Uterus (tissue), 2 donors: ENCODE data around the gene TXNIP.

ENCODE experiments used
- POLR2A ChIP-seq, 2 donors: fragments of 450-650 bp; IDR thresholded peaks; one replicate each; pipeline ENCODE4 v1.6.1; 2016; ENCODE audit warnings: antibody characterized with exemption in 2 of 2, mild to moderate bottlenecking in 1 of 2, moderate library complexity in 1 of 2
- TF ChIP-seq, protein P1 (sequence below), 4 experiments: fragments of 200-600 bp in 2 of 4; fragments of 450-650 bp in 2 of 4; sonication (generic) in 2 of 4; IDR thresholded peaks; one replicate each; pipeline ENCODE4 v1.5.1; 2016 to 2019; ENCODE audit warnings: antibody characterized with exemption in 4 of 4, mild to moderate bottlenecking in 2 of 4, moderate library complexity in 1 of 4

DNA sequence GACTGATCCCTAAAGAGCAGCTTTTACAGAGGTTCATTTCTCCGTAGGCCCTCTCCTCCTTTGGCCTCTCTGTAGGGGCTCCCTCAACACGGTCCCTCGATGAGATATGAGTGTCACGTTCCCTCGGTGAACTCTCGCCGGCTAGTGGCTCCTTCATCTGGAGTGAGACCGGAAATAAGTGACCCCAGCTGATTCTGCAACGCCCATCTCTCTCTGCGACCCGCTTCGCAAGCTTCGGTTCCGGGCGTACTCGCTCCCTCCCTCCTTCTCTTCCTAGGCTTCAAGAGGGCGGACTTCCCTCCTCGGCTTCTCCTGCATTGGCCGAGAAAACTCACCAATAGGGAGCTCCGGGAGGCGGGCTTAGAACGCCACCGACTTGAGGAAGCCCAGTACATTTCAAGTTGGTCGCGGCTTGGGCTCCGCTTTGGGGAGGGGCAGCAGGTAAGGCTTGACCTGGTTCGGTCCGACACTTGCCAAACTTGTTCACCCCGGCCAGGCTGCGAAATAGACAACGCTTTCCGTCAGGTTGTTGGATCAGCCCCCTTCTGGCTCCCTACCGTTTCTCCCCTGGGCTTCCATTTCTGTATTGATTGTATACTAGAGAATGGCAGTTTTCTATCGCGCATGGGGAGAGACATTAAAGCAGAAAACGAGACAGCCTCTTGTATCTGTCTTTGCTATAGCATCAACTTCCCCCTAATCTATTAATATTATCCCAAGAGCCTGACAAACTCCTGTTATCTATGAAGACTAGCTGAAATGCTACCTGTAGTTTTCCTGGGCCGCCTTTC, 31.9 kb downstream of the TXNIP start, which contains the start of the genes ANKRD34A and POLR3GL:
- TF ChIP-seq, protein P1, sequence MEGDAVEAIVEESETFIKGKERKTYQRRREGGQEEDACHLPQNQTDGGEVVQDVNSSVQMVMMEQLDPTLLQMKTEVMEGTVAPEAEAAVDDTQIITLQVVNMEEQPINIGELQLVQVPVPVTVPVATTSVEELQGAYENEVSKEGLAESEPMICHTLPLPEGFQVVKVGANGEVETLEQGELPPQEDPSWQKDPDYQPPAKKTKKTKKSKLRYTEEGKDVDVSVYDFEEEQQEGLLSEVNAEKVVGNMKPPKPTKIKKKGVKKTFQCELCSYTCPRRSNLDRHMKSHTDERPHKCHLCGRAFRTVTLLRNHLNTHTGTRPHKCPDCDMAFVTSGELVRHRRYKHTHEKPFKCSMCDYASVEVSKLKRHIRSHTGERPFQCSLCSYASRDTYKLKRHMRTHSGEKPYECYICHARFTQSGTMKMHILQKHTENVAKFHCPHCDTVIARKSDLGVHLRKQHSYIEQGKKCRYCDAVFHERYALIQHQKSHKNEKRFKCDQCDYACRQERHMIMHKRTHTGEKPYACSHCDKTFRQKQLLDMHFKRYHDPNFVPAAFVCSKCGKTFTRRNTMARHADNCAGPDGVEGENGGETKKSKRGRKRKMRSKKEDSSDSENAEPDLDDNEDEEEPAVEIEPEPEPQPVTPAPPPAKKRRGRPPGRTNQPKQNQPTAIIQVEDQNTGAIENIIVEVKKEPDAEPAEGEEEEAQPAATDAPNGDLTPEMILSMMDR (IDR thresholded peaks at IDR 0.05), result peak in 2 of 4 experiments; percentile 18 to 28
- peak; percentile 94 to 99 for TF ChIP-seq POLR2A (IDR thresholded peaks at IDR 0.05)
